Measurements from ENCODE around the gene GPHN.

Gene GPHN

GRCh38 chr14:66485910-66486421, 22.0 kb upstream of the GPHN start, which contains the start of gene CCDC196:
Gene CCDC196 (plus strand): TSS chr14:66486371. CDS start chr14:66486503, 132 bp downstream.
- Histone ChIP-seq H3K4me3 (ENCODE audit: low read depth, low read length) (no peak within 1 kb of the TSS), H3K27me3 (no peaks in the 10 kb centered on the region)
- DNase-seq, result no peak

GRCh38 chr14:66487164-66487563, 20.8 kb upstream of the GPHN start:
- Histone ChIP-seq H3K4me1 (peaks cover 21% of the 10 kb centered on the region), H3K27me3 (no peaks in the 10 kb centered on the region), H3K36me3 (no peaks in the 10 kb centered on the region), H3K9me3 (no peaks in the 10 kb centered on the region), H3K4me3 (ENCODE audit: low read depth, low read length) (no peak overlapping the region)
- DNase-seq, result no peak
- TF ChIP-seq CTCF (IDR thresholded peaks at IDR 0.05; ENCODE audit: low read depth, low read length), result no peak

More at GRCh38 chr14:66485910-66486421, 22.0 kb upstream of the GPHN start, which contains the start of gene CCDC196:
- H3K4me1 ChIP-seq, result peaks cover 14% of the 10 kb centered on the region
- no peaks in the 10 kb centered on the region for H3K36me3 ChIP-seq
- H3K9me3 ChIP-seq, result no peaks in the 10 kb centered on the region
- TF ChIP-seq CTCF (IDR thresholded peaks at IDR 0.05; ENCODE audit: low read depth, low read length), result no peak

GRCh38 chr14:66490143-66491111, 17.5 kb upstream of the GPHN start:
- peaks cover 21% of the 10 kb centered on the region for H3K4me1 ChIP-seq
- TF ChIP-seq CTCF (IDR thresholded peaks at IDR 0.05; ENCODE audit: low read depth, low read length), result no peak
- H3K9me3 ChIP-seq, result no peaks in the 10 kb centered on the region
- H3K36me3 ChIP-seq, result no peaks in the 10 kb centered on the region
- no peak overlapping the region for H3K4me3 ChIP-seq (ENCODE audit: low read depth, low read length)
- H3K27me3 ChIP-seq, result no peaks in the 10 kb centered on the region
- peak; percentile 19 for DNase-seq

DNA sequence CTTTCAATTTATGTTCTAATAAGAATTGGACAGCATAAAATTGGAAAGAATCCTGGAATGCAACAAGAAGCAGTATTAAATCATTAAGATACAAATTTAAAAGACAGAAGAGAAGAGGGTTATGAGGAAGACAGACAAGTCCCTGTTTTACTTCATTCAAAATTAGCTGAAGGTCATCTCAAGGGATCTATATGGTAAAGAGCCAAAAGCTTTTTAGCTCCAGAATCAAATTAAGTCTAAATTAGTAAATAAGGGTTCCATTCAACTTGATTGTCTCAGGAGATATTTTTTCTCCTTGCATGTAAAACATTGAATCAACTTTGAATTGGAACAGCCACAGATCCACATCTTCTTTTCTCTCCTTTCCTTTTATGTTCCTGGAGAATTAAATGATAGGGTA, 14.2 kb upstream of the GPHN start:
- Histone ChIP-seq H3K4me1 (peaks cover 21% of the 10 kb centered on the region), H3K36me3 (no peaks in the 10 kb centered on the region)
- TF ChIP-seq CTCF (IDR thresholded peaks at IDR 0.05; ENCODE audit: low read depth, low read length), result no peak

DNA sequence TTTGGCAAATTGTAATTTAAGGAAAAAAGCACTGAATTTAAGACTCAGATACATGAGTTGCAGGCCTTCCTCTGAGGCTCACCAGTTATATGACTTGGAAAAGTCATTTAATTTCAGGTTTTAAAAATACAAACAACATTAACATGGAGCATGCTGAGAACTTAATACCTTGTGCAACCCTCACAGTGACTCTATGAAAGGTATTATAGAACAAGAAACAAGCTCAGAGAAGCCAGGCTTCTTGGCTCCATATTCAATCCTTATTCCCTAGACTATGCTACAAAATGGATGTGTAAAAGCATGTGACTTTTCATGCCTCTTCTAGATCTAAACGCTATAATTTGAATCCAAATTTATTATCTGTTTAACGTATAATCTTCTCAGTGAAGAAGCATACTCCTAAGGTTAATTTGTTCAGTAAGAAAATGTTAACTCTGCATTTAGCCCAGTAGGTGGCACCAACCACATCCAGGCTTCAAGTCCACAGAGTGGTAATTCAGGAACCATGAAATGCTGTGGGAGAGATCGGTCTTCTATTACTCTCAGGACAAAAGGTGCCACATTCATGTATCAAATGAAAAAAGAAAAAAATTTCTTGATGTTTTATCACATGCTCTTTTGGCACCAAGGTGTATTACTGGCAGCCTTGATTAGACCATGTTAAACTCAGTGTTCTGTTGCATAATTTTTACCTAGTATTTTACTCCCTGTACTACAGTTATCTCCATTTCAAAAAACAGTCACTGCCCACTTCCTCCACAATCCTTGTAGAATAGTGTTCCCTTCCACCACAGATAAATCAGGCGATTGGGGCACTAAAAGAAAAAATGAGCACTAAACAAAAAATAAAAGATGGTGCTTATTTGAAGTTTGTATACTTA, 12.5 kb upstream of the GPHN start:
- H3K9me3 ChIP-seq, result no peaks in the 10 kb centered on the region
- H3K27me3 ChIP-seq, result no peaks in the 10 kb centered on the region
- peaks cover 20% of the 10 kb centered on the region for H3K4me1 ChIP-seq
- TF ChIP-seq CTCF (IDR thresholded peaks at IDR 0.05; ENCODE audit: low read depth, low read length), result peak; percentile 92
- peak overlapping the region; percentile 30 for H3K4me3 ChIP-seq (ENCODE audit: low read depth, low read length)
- DNase-seq, result peak; percentile 52
- H3K36me3 ChIP-seq, result no peaks in the 10 kb centered on the region

More for the DNA sequence above, 14.2 kb upstream of the GPHN start:
- Histone ChIP-seq H3K27me3 (no peaks in the 10 kb centered on the region), H3K4me3 (ENCODE audit: low read depth, low read length) (no peak overlapping the region), H3K9me3 (no peaks in the 10 kb centered on the region)
- DNase-seq, result no peak

Data from BE2C (cell line).